Panc1 (cell line): Measurements from ENCODE around the gene SDC4. TPM values are rescaled to one million over a fixed set of nuclear protein-coding genes. Genes with fewer than 3 reads are reported as not detected.

Experiments used
- ATAC-seq: fragments of 200-7000 bp; cut with Tn5 transposase; 2 replicates; pipeline ENCODE4 v1.9.1; 2020; ENCODE audit warnings: mild to moderate bottlenecking, moderate library complexity
- BruUV-seq: library from RNA; stranded (reverse); fragments of 400-500 nt; replicated peaks from 2 replicates; lab custom pipeline; 2021; lab: Mats Ljungman, UMichigan
- CTCF ChIA-PET: fragments of 300-600 bp; sonication (Branson Sonifier 250); formaldehyde crosslinking; loops from one replicate; lab custom pipeline; 2022; ENCODE audit warnings: antibody characterized with exemption; lab: Charles Lee
- POLR2A ChIA-PET: fragments of 300-600 bp; sonication (Branson Sonifier 250); formaldehyde crosslinking; loops from one replicate; lab custom pipeline; 2022; ENCODE audit warnings: antibody characterized with exemption; lab: Charles Lee
- DNase-seq: peaks from one replicate; pipeline ENCODE4 v3.0.0-alpha.2; 2010; ENCODE audit warnings: low read depth, low spot score
- H3K27ac ChIP-seq: 2 replicates; pipeline ENCODE4 v1.5.1; 2011; ENCODE audit warnings: mild to moderate bottlenecking, low read length, inconsistent platforms
- H3K27me3 ChIP-seq: fragments of 200-500 bp; sonication (Bioruptor generic); 2 replicates; pipeline ENCODE4 v1.6.0; 2014; ENCODE audit warnings: low read length, inconsistent platforms; ENCODE audit not compliant: control insufficient read depth, insufficient read depth
- H3K36me3 ChIP-seq: fragments of 200-500 bp; sonication (Bioruptor generic); 2 replicates; pipeline ENCODE4 v1.5.1; 2014; ENCODE audit warnings: inconsistent platforms, mild to moderate bottlenecking, low read length, moderate library complexity; ENCODE audit not compliant: control insufficient read depth, insufficient read depth
- H3K4me1 ChIP-seq: 2 replicates; pipeline ENCODE4 v1.5.1; 2011; ENCODE audit warnings: inconsistent platforms, mild to moderate bottlenecking, low read length, moderate library complexity; ENCODE audit not compliant: control insufficient read depth, insufficient read depth
- H3K4me3 ChIP-seq, 2 experiments: 2 replicates each; pipeline ENCODE4 v1.5.1; 2011 to 2012; ENCODE audit warnings: low read depth in 2 of 2, low read length in 2 of 2, mild to moderate bottlenecking in 2 of 2, inconsistent platforms in 1 of 2, moderate library complexity in 1 of 2
- H3K9me3 ChIP-seq: fragments of 200-500 bp; sonication (Bioruptor generic); 2 replicates; pipeline ENCODE4 v1.5.1; 2014; ENCODE audit warnings: low read depth, mild to moderate bottlenecking, inconsistent platforms, low read length, moderate library complexity; ENCODE audit not compliant: control insufficient read depth, insufficient read depth
- CTCF ChIP-seq: fragments of 450-650 bp; IDR thresholded peaks from 2 replicates; pipeline ENCODE4 v1.5.1; 2017; ENCODE audit warnings: mild to moderate bottlenecking
- POLR2AphosphoS5 ChIP-seq: IDR thresholded peaks from 2 replicates; pipeline ENCODE4 v1.6.1; 2012; ENCODE audit warnings: mild to moderate bottlenecking, low read depth, low read length, moderate library complexity
- SIN3A ChIP-seq: IDR thresholded peaks from 2 replicates; pipeline ENCODE4 v1.6.1; 2012; ENCODE audit warnings: low read depth, mild to moderate bottlenecking, low read length, moderate library complexity, borderline replicate concordance; ENCODE audit not compliant: insufficient read depth
- TCF7L2 ChIP-seq: IDR thresholded peaks from 2 replicates; pipeline ENCODE4 v1.6.1; 2011; ENCODE audit warnings: mild to moderate bottlenecking, low read depth, low read length, inconsistent platforms
- in situ Hi-C: cut with HindIII; loops from 2 replicates; pipeline ENCODE4 v1.10.0; 2016; ENCODE audit warnings: low sequenced_read_pairs, low pct_unique_long_range_greater_than_20kb
- intact Hi-C: fragments of 100-400 bp; cut with micrococcal nuclease; formaldehyde crosslinking; loops from one replicate; pipeline ENCODE4 v1.10.0; 2022; ENCODE audit not compliant: unreplicated experiment
- total RNA-seq: library from RNA; stranded (reverse); gene quantifications from one replicate; pipeline ENCODE4 v1.2.1, GENCODE V29; 2021; ENCODE audit not compliant: unreplicated experiment
- TF ChIP-seq, protein P1 (sequence below), 2 experiments: IDR thresholded peaks; 2 replicates each; pipeline ENCODE4 v1.6.1; 2011 to 2012; ENCODE audit warnings: low read depth in 2 of 2, control low read depth in 1 of 2, low read length in 1 of 2, mild to moderate bottlenecking in 1 of 2, moderate library complexity in 1 of 2; ENCODE audit not compliant: insufficient read depth in 1 of 2

Gene SDC4
- total RNA-seq, 1 experiment from 2014 or later: 93.3 TPM

DNA sequence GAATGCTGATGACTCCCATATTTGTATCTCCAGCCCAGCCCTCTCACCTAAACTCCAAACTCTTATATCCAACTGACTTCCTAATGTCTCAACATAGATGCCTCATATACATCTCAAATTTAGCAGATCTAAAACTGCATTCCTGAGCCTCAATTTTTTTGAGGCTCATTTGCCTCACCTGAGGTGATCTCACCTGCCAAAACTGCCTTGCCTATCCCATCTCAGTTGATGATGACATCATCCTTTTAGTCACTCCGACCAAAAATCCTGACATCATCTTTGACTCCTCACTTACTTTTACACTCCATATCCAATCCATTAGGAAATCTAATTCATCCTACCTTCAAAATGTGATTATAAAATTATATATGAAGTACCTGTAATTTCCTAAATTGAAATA is 68.2 kb downstream of the SDC4 start:
- intact Hi-C loops (loop anchor here (10.0 kb wide), 1 partner anchor 145 kb away; no protein-coding TSS in a partner anchor), in situ Hi-C loops (no loop called here)
- BruUV-seq: no TSS peak
- H3K9me3 ChIP-seq: no peaks in the 10 kb centered on the region
- no peak for TF ChIP-seq POLR2AphosphoS5
- TF ChIP-seq CTCF: no peak
- TF ChIP-seq, protein P1, sequence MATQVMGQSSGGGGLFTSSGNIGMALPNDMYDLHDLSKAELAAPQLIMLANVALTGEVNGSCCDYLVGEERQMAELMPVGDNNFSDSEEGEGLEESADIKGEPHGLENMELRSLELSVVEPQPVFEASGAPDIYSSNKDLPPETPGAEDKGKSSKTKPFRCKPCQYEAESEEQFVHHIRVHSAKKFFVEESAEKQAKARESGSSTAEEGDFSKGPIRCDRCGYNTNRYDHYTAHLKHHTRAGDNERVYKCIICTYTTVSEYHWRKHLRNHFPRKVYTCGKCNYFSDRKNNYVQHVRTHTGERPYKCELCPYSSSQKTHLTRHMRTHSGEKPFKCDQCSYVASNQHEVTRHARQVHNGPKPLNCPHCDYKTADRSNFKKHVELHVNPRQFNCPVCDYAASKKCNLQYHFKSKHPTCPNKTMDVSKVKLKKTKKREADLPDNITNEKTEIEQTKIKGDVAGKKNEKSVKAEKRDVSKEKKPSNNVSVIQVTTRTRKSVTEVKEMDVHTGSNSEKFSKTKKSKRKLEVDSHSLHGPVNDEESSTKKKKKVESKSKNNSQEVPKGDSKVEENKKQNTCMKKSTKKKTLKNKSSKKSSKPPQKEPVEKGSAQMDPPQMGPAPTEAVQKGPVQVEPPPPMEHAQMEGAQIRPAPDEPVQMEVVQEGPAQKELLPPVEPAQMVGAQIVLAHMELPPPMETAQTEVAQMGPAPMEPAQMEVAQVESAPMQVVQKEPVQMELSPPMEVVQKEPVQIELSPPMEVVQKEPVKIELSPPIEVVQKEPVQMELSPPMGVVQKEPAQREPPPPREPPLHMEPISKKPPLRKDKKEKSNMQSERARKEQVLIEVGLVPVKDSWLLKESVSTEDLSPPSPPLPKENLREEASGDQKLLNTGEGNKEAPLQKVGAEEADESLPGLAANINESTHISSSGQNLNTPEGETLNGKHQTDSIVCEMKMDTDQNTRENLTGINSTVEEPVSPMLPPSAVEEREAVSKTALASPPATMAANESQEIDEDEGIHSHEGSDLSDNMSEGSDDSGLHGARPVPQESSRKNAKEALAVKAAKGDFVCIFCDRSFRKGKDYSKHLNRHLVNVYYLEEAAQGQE (IDR thresholded peaks at IDR 0.05; ENCODE audit: insufficient read depth in 1 of 2, low read depth in 2 of 2, low read length in 1 of 2): no peak
- TF ChIP-seq SIN3A: no peak
- TF ChIP-seq TCF7L2: no peak
- ChIA-PET CTCF (no interaction called here), POLR2A (no interaction called here)
- no peak for DNase-seq
- H3K27me3 ChIP-seq: peaks cover 12% of the 10 kb centered on the region
- no peaks in the 10 kb centered on the region for H3K4me1 ChIP-seq
- no peak overlapping the region for H3K4me3 ChIP-seq
- H3K27ac ChIP-seq: no peak overlapping the region
- H3K36me3 ChIP-seq: no peaks in the 10 kb centered on the region
- ATAC-seq: no peak

- no peak for DNase-seq
- peaks cover 23% of the 10 kb centered on the region for H3K27me3 ChIP-seq
- no peak for ATAC-seq
- no peaks in the 10 kb centered on the region for H3K4me1 ChIP-seq
- BruUV-seq: no TSS peak
- ChIA-PET POLR2A (interaction anchor here (0.7 kb wide), 2 partner anchors 16 to 161 kb away, joined by 3 read pairs; no protein-coding TSS in a partner anchor), CTCF (no interaction called here)
- H3K9me3 ChIP-seq: no peaks in the 10 kb centered on the region
- TF ChIP-seq SIN3A (no peak), POLR2AphosphoS5 (no peak), TCF7L2 (no peak), CTCF (no peak)
- TF ChIP-seq, protein P1 (IDR thresholded peaks at IDR 0.05; ENCODE audit: insufficient read depth in 1 of 2, low read depth in 2 of 2, low read length in 1 of 2): no peak
- intact Hi-C loops: no loop called here
- no peak overlapping the region for H3K27ac ChIP-seq
- no peaks in the 10 kb centered on the region for H3K36me3 ChIP-seq
- in situ Hi-C loops: no loop called here
- no peak overlapping the region for H3K4me3 ChIP-seq
Measured at GRCh38 chr20:45275338-45275737, 72.9 kb downstream of the SDC4 start.

Other genes with a start within 250 kb of the SDC4 start
- not detected for gene KCNS1, start 247.3 kb downstream of the SDC4 start, total RNA-seq
- gene WFDC5, start 233.2 kb downstream of the SDC4 start, total RNA-seq: not detected
- gene WFDC12, start 224.0 kb downstream of the SDC4 start, total RNA-seq: not detected
- not detected for gene PI3, start 173.5 kb downstream of the SDC4 start, total RNA-seq
- not detected for gene SEMG1, start 141.4 kb downstream of the SDC4 start, total RNA-seq
- not detected for gene SEMG2, start 127.1 kb downstream of the SDC4 start, total RNA-seq
- gene SLPI, start 93.9 kb downstream of the SDC4 start, total RNA-seq: 0.74 TPM
- gene RBPJL, start 41.6 kb downstream of the SDC4 start, total RNA-seq: 0.18 TPM
- gene MATN4, start 40.1 kb downstream of the SDC4 start, total RNA-seq: 0.15 TPM
- gene SYS1, start 14.7 kb upstream of the SDC4 start, total RNA-seq: 29.1 TPM
- gene TP53TG5, start 29.9 kb upstream of the SDC4 start, total RNA-seq: not detected
- gene DBNDD2, start 59.9 kb upstream of the SDC4 start, total RNA-seq: 55.4 TPM
- 108 TPM for gene PIGT, start 67.7 kb upstream of the SDC4 start, total RNA-seq
- 1.6 TPM for gene WFDC2, start 121.3 kb upstream of the SDC4 start, total RNA-seq
- gene SPINT3, start 167.2 kb upstream of the SDC4 start, total RNA-seq: not detected
- gene WFDC6, start 191.1 kb upstream of the SDC4 start, total RNA-seq: not detected
- not detected for gene EPPIN, start 199.0 kb upstream of the SDC4 start, total RNA-seq
- gene WFDC8, start 230.9 kb upstream of the SDC4 start, total RNA-seq: not detected